IMR-90 (cell line): ENCODE results near the gene ZFR2. TPM values are rescaled to one million over a fixed set of nuclear protein-coding genes. Genes with fewer than 3 reads are reported as not detected.

Experiments used
- ATAC-seq: fragments of 200-7000 bp; cut with Tn5 transposase; 2 replicates; pipeline ENCODE4 v1.9.1; 2020; ENCODE audit warnings: low read depth, mild to moderate bottlenecking, moderate library complexity
- BruUV-seq: library from RNA; stranded (reverse); fragments of 400-500 nt; replicated peaks from 2 replicates; lab custom pipeline; 2021; lab: Mats Ljungman, UMichigan
- CTCF ChIA-PET: fragments of 300-600 bp; formaldehyde crosslinking; extraction: SDS; loops from one replicate; lab custom pipeline; 2021; ENCODE audit warnings: antibody characterized with exemption; lab: Yijun Ruan, JAX
- POLR2A ChIA-PET: fragments of 300-600 bp; sonication (Branson Sonifier 250); formaldehyde crosslinking; loops from one replicate; lab custom pipeline; 2022; ENCODE audit warnings: antibody characterized with exemption; ENCODE audit not compliant: unreplicated experiment; lab: Charles Lee
- DNase-seq: peaks from one replicate; pipeline ENCODE4 v3.0.0; 2013
- H2AFZ ChIP-seq: replicated peaks from 2 replicates; pipeline ENCODE3; 2013; ENCODE audit warnings: low read length, mild to moderate bottlenecking; ENCODE audit not compliant: poor library complexity
- H2AK5ac ChIP-seq: 2 replicates; pipeline ENCODE4 v1.6.1; 2013; ENCODE audit warnings: low read depth, low read length, inconsistent platforms
- H2AK9ac ChIP-seq: replicated peaks from 2 replicates; pipeline ENCODE3; 2013; ENCODE audit warnings: mild to moderate bottlenecking, low read depth, low read length, moderate library complexity; ENCODE audit not compliant: poor library complexity
- H2BK120ac ChIP-seq: 2 replicates; pipeline ENCODE4 v1.6.1; 2013; ENCODE audit warnings: low read depth, low read length, inconsistent platforms
- H2BK15ac ChIP-seq: 3 replicates; pipeline ENCODE4 v1.6.1; 2013; ENCODE audit warnings: low read depth, low read length, inconsistent platforms
- H2BK20ac ChIP-seq: 2 replicates; pipeline ENCODE4 v1.6.1; 2013; ENCODE audit warnings: low read depth, mild to moderate bottlenecking, inconsistent platforms, low read length, moderate library complexity
- H2BK5ac ChIP-seq: 2 replicates; pipeline ENCODE4 v1.6.1; 2013; ENCODE audit warnings: mild to moderate bottlenecking, low read depth, low read length, inconsistent platforms; ENCODE audit not compliant: poor library complexity, severe bottlenecking
- H3K14ac ChIP-seq: replicated peaks from 2 replicates; pipeline ENCODE4 v1.6.1; 2013; ENCODE audit warnings: low read depth, low read length, inconsistent platforms
- H3K18ac ChIP-seq: 2 replicates; pipeline ENCODE4 v1.6.1; 2013; ENCODE audit warnings: low read depth, low read length, control low read depth
- H3K23ac ChIP-seq: 2 replicates; pipeline ENCODE4 v1.6.1; 2013; ENCODE audit warnings: low read depth, low read length, inconsistent platforms
- H3K27ac ChIP-seq: 2 replicates; pipeline ENCODE4 v1.5.1; 2013; ENCODE audit warnings: mild to moderate bottlenecking, control low read depth, low read length; ENCODE audit not compliant: insufficient read depth
- H3K27me3 ChIP-seq: 2 replicates; pipeline ENCODE4 v1.6.1; 2013; ENCODE audit warnings: low read length; ENCODE audit not compliant: control insufficient read depth, insufficient read depth
- H3K36me3 ChIP-seq: 2 replicates; pipeline ENCODE4 v1.6.1; 2013; ENCODE audit warnings: low read length, mixed read lengths; ENCODE audit not compliant: control insufficient read depth, insufficient read depth
- H3K4ac ChIP-seq: 2 replicates; pipeline ENCODE4 v1.6.1; 2013; ENCODE audit warnings: low read depth, low read length, inconsistent platforms
- H3K4me1 ChIP-seq: 2 replicates; pipeline ENCODE4 v1.6.1; 2013; ENCODE audit warnings: low read length, mixed read lengths; ENCODE audit not compliant: control insufficient read depth, insufficient read depth
- H3K4me2 ChIP-seq: 2 replicates; pipeline ENCODE4 v1.6.1; 2013; ENCODE audit warnings: low read depth, mild to moderate bottlenecking, control low read depth, low read length, moderate library complexity
- H3K4me3 ChIP-seq: 2 replicates; pipeline ENCODE4 v1.5.1; 2013; ENCODE audit warnings: low read depth, mild to moderate bottlenecking, control low read depth, low read length, moderate library complexity; ENCODE audit not compliant: insufficient read depth
- H3K56ac ChIP-seq: 2 replicates; pipeline ENCODE4 v1.6.1; 2013; ENCODE audit warnings: low read length, inconsistent platforms; ENCODE audit not compliant: insufficient read depth; ENCODE audit errors: extremely low read depth
- H3K79me1 ChIP-seq, 2 experiments: 2 replicates each; pipeline ENCODE4 v1.6.1; 2013; ENCODE audit warnings: low read length in 2 of 2, inconsistent platforms in 1 of 2, low read depth in 1 of 2
- H3K9ac ChIP-seq: 2 replicates; pipeline ENCODE4 v1.6.1; 2013; ENCODE audit warnings: low read depth, low read length, control low read depth
- H3K9me1 ChIP-seq: 2 replicates; pipeline ENCODE4 v1.6.1; 2013; ENCODE audit warnings: low read length, inconsistent platforms; ENCODE audit not compliant: insufficient read depth
- H3K9me3 ChIP-seq: 2 replicates; pipeline ENCODE4 v1.6.1; 2013; ENCODE audit warnings: low read length; ENCODE audit not compliant: control insufficient read depth, insufficient read depth
- H4K20me1 ChIP-seq: 2 replicates; pipeline ENCODE4 v1.6.1; 2013; ENCODE audit warnings: low read length, inconsistent platforms; ENCODE audit not compliant: insufficient read depth
- H4K5ac ChIP-seq: 2 replicates; pipeline ENCODE4 v1.6.1; 2013; ENCODE audit warnings: mild to moderate bottlenecking, low read depth, low read length, control low read depth
- H4K8ac ChIP-seq, 2 experiments: 2 replicates each; pipeline ENCODE4 v1.6.1; 2013; ENCODE audit warnings: low read depth in 2 of 2, low read length in 2 of 2, control low read depth in 1 of 2, inconsistent platforms in 1 of 2
- H4K91ac ChIP-seq: 2 replicates; pipeline ENCODE4 v1.6.1; 2013; ENCODE audit warnings: low read depth, low read length, inconsistent platforms; ENCODE audit not compliant: insufficient read depth
- BHLHE40 ChIP-seq: fragments of 150-350 bp; IDR thresholded peaks from 2 replicates; pipeline ENCODE4 v1.6.1; 2016; ENCODE audit warnings: mild to moderate bottlenecking, low read depth, low read length
- CEBPB ChIP-seq: IDR thresholded peaks from 2 replicates; pipeline ENCODE4 v1.6.1; 2012; ENCODE audit warnings: low read depth, low read length, improper control_type of control experiment
- CHD1 ChIP-seq: IDR thresholded peaks from 2 replicates; pipeline ENCODE4 v1.6.1; 2012; ENCODE audit warnings: low read depth, low read length, improper control_type of control experiment
- FOS ChIP-seq: fragments of 150-350 bp; IDR thresholded peaks from 2 replicates; pipeline ENCODE4 v1.6.1; 2016; ENCODE audit warnings: low read depth, low read length
- MAFK ChIP-seq: IDR thresholded peaks from 2 replicates; pipeline ENCODE4 v1.6.1; 2012; ENCODE audit warnings: low read depth, low read length, improper control_type of control experiment
- MAZ ChIP-seq: IDR thresholded peaks from 2 replicates; pipeline ENCODE4 v1.6.1; 2012; ENCODE audit warnings: low read depth, mild to moderate bottlenecking, low read length, improper control_type of control experiment, moderate library complexity, borderline replicate concordance
- MXI1 ChIP-seq: IDR thresholded peaks from 2 replicates; pipeline ENCODE4 v1.6.1; 2012; ENCODE audit warnings: low read depth, mild to moderate bottlenecking, low read length, moderate library complexity, borderline replicate concordance
- NFE2L2 ChIP-seq: fragments of 150-350 bp; IDR thresholded peaks from 2 replicates; pipeline ENCODE4 v1.6.1; 2016; ENCODE audit warnings: low read depth, mild to moderate bottlenecking, low read length
- POLR2A ChIP-seq: IDR thresholded peaks from 2 replicates; pipeline ENCODE4 v1.6.1; 2012; ENCODE audit warnings: mild to moderate bottlenecking, low read depth, low read length
- RAD21 ChIP-seq: IDR thresholded peaks from 2 replicates; pipeline ENCODE4 v1.6.1; 2012; ENCODE audit warnings: low read length, improper control_type of control experiment
- RFX5 ChIP-seq: IDR thresholded peaks from 2 replicates; pipeline ENCODE4 v1.8.0; 2012; ENCODE audit warnings: low read depth, mild to moderate bottlenecking, low read length, moderate library complexity
- SMC3 ChIP-seq: fragments of 150-350 bp; IDR thresholded peaks from 2 replicates; pipeline ENCODE4 v1.6.1; 2016; ENCODE audit warnings: low read depth, mild to moderate bottlenecking, antibody characterized with exemption, low read length, moderate library complexity
- WGBS, 2 experiments: methylation state at CpG; one replicate each; pipeline versions ENCODE4 v1.1.5 to v1.1.7; 2013; ENCODE audit warnings: missing lambda C conversion rate in 2 of 2; ENCODE audit not compliant: insufficient read length in 1 of 2; ENCODE audit errors: extremely low coverage in 2 of 2; 5-methylcytosine and 5-hydroxymethylcytosine counted together
- dilution Hi-C: fragments of 300-500 bp; cut with HindIII; formaldehyde crosslinking; loops from one replicate; pipeline ENCODE4 v1.14.3; 2018; ENCODE audit warnings: low sequenced_read_pairs; ENCODE audit not compliant: unreplicated experiment
- in situ Hi-C: fragments of 300-500 bp; cut with MboI; formaldehyde crosslinking; loops from 3 replicates; pipeline ENCODE4 v1.14.3; 2019; ENCODE audit warnings: low sequenced_read_pairs, inconsistent platforms, mixed read lengths
- intact Hi-C: fragments of 100-400 bp; cut with micrococcal nuclease; formaldehyde crosslinking; loops from 2 replicates; pipeline ENCODE4 v1.10.0; 2022
- polyA plus RNA-seq, 3 experiments: library from polyadenylated mRNA; depleted of rRNA; stranded (reverse); fragments of >200 nt; gene quantifications; 2 replicates each; pipeline ENCODE4 v1.2.3, GENCODE V29; 2012; ENCODE audit warnings: low replicate concordance in 1 of 3
- total RNA-seq: library from RNA; depleted of rRNA; stranded (reverse); fragments of >200 nt; gene quantifications from 2 replicates; pipeline ENCODE4 v1.2.3, GENCODE V29; 2012
- TF ChIP-seq, protein P1 (sequence below): conservative IDR thresholded peaks from 2 replicates; pipeline ENCODE4 v1.5.1; 2012; ENCODE audit warnings: mild to moderate bottlenecking, low read depth, low read length, improper control_type of control experiment
- TF ChIP-seq, protein P2 (sequence below): fragments of 150-350 bp; IDR thresholded peaks from 2 replicates; pipeline ENCODE4 v1.6.1; 2017; ENCODE audit warnings: mild to moderate bottlenecking, antibody characterized with exemption, low read length, low read depth
- TF ChIP-seq, protein P3 (sequence below): fragments of 150-350 bp; IDR thresholded peaks from 2 replicates; pipeline ENCODE4 v1.6.1; 2016; ENCODE audit warnings: low read depth, mild to moderate bottlenecking, low read length, moderate library complexity, borderline replicate concordance

ZFR2 gene
- total and polyA plus RNA-seq, 2 of the 4 experiments (the other 2 are of a cell fraction), result 0.19 TPM; not detected in 1

DNA sequence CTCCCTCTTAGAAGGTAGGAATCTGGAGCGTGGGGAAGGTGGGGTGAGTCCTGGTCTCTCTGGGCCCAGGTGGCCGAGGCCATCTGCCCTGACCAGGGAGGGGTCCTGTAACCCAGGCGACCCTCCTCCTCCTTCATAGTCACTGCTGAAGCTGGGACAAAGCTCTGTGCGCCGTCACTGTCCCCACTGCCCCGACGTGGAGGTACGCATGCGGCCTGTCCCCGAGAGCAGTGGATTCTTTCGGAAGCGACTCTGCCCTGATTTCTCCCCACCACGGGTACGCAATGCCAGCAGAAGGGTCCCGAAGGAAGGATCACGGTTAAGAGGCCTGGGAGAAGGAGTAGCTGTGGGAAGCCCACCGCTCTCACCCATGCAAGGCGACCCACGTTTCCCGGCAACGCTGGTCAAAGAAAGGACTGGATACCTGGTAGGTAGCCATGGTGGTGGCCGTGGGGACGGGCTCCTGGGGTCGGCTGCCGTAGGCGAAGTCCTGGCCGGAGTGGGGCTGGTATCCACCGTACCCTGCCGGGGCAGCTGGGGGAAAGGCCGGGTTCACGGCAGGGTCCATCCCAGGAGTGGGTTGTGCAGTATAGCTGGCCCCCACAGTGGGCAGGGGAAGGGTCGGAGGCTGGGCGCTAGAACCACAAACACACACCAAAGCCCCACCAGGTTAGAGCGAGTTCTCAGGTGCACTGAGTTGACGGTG lies 34.3 kb downstream of the ZFR2 start:
- no peak overlapping the region for H3K14ac ChIP-seq
- no peaks in the 10 kb centered on the region for H3K79me1 ChIP-seq
- dilution Hi-C loops (no loop called here), in situ Hi-C loops (no loop called here), intact Hi-C loops (no loop called here)
- H4K8ac ChIP-seq, result no peak overlapping the region
- H2AK9ac ChIP-seq, result no peak overlapping the region
- POLR2A ChIA-PET, result no interaction called here
- H3K18ac ChIP-seq, result no peak overlapping the region
- no peak overlapping the region for H2AFZ ChIP-seq
- H3K4me2 ChIP-seq, result no peak overlapping the region
- no peak overlapping the region for H4K91ac ChIP-seq
- no peak overlapping the region for H3K23ac ChIP-seq
- 82% methylated on average over 14 of the region's 35 CpGs; no CpG with 5 or more reads in 1 of the 2 experiments for WGBS, 2 experiments
- no peak overlapping the region for H3K4me3 ChIP-seq
- no peak for TF ChIP-seq CHD1
- no peak for TF ChIP-seq CEBPB
- TF ChIP-seq RFX5, result no peak
- TF ChIP-seq FOS, result no peak
- TF ChIP-seq MAFK, result no peak
- no peak for TF ChIP-seq MXI1
- TF ChIP-seq, protein P1, sequence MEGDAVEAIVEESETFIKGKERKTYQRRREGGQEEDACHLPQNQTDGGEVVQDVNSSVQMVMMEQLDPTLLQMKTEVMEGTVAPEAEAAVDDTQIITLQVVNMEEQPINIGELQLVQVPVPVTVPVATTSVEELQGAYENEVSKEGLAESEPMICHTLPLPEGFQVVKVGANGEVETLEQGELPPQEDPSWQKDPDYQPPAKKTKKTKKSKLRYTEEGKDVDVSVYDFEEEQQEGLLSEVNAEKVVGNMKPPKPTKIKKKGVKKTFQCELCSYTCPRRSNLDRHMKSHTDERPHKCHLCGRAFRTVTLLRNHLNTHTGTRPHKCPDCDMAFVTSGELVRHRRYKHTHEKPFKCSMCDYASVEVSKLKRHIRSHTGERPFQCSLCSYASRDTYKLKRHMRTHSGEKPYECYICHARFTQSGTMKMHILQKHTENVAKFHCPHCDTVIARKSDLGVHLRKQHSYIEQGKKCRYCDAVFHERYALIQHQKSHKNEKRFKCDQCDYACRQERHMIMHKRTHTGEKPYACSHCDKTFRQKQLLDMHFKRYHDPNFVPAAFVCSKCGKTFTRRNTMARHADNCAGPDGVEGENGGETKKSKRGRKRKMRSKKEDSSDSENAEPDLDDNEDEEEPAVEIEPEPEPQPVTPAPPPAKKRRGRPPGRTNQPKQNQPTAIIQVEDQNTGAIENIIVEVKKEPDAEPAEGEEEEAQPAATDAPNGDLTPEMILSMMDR, result no peak
- TF ChIP-seq NFE2L2, result no peak
- no peak for TF ChIP-seq RAD21
- no peak for TF ChIP-seq BHLHE40
- TF ChIP-seq, protein P2, sequence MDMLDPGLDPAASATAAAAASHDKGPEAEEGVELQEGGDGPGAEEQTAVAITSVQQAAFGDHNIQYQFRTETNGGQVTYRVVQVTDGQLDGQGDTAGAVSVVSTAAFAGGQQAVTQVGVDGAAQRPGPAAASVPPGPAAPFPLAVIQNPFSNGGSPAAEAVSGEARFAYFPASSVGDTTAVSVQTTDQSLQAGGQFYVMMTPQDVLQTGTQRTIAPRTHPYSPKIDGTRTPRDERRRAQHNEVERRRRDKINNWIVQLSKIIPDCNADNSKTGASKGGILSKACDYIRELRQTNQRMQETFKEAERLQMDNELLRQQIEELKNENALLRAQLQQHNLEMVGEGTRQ, result no peak
- no peak for TF ChIP-seq SMC3
- TF ChIP-seq POLR2A, result no peak
- no peak for TF ChIP-seq MAZ
- TF ChIP-seq, protein P3, sequence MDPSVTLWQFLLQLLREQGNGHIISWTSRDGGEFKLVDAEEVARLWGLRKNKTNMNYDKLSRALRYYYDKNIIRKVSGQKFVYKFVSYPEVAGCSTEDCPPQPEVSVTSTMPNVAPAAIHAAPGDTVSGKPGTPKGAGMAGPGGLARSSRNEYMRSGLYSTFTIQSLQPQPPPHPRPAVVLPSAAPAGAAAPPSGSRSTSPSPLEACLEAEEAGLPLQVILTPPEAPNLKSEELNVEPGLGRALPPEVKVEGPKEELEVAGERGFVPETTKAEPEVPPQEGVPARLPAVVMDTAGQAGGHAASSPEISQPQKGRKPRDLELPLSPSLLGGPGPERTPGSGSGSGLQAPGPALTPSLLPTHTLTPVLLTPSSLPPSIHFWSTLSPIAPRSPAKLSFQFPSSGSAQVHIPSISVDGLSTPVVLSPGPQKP, result no peak
- DNase-seq (no peak), ATAC-seq (no peak)
- H3K36me3 ChIP-seq, result no peaks in the 10 kb centered on the region
- no peak overlapping the region for H2BK5ac ChIP-seq
- no peaks in the 10 kb centered on the region for H3K9me1 ChIP-seq
- no peak overlapping the region for H3K9ac ChIP-seq
- no TSS peak for BruUV-seq
- no peaks in the 10 kb centered on the region; the same call in 1 of the 2 replicates for H4K20me1 ChIP-seq
- H2BK120ac ChIP-seq, result no peak overlapping the region
- H3K27ac ChIP-seq, result no peak overlapping the region
- H2BK20ac ChIP-seq, result no peak overlapping the region
- H2AK5ac ChIP-seq, result no peak overlapping the region
- no peak overlapping the region for H3K4ac ChIP-seq
- no peak overlapping the region for H2BK15ac ChIP-seq
- H4K5ac ChIP-seq, result no peak overlapping the region
- CTCF ChIA-PET, result no interaction called here
- H3K56ac ChIP-seq, result no peak overlapping the region
- peaks cover 10% of the 10 kb centered on the region for H3K9me3 ChIP-seq
- no peaks in the 10 kb centered on the region for H3K4me1 ChIP-seq
- H3K27me3 ChIP-seq, result peaks cover 22% of the 10 kb centered on the region
